ENCODE data around the gene TBC1D3B.

- TF ChIP-seq, protein P1, sequence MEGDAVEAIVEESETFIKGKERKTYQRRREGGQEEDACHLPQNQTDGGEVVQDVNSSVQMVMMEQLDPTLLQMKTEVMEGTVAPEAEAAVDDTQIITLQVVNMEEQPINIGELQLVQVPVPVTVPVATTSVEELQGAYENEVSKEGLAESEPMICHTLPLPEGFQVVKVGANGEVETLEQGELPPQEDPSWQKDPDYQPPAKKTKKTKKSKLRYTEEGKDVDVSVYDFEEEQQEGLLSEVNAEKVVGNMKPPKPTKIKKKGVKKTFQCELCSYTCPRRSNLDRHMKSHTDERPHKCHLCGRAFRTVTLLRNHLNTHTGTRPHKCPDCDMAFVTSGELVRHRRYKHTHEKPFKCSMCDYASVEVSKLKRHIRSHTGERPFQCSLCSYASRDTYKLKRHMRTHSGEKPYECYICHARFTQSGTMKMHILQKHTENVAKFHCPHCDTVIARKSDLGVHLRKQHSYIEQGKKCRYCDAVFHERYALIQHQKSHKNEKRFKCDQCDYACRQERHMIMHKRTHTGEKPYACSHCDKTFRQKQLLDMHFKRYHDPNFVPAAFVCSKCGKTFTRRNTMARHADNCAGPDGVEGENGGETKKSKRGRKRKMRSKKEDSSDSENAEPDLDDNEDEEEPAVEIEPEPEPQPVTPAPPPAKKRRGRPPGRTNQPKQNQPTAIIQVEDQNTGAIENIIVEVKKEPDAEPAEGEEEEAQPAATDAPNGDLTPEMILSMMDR (IDR thresholded peaks at IDR 0.05), result no peak
- TF ChIP-seq POLR2A (IDR thresholded peaks at IDR 0.05), result no peak
These were observed 24.4 kb downstream of the TBC1D3B start for GRCh38 chr17:36151891-36152638.

Measured in body of pancreas (tissue), 4 donors.